ENCODE data around the gene SSR3.

GRCh38 chr3:156511987-156512677 lies 42.8 kb downstream of the SSR3 start:
- TF ChIP-seq ZNF207 (IDR thresholded peaks at IDR 0.05; ENCODE audit: borderline replicate concordance) (no peak), ZNF547 (CRISPR knock-in tag; IDR thresholded peaks at IDR 0.05) (no peak), EZH2 (conservative IDR thresholded peaks at IDR 0.05; ENCODE audit: low read depth, low read length) (no peak), ATF2 (CRISPR knock-in tag; IDR thresholded peaks at IDR 0.05) (no peak), NPAS2 (CRISPR knock-in tag; IDR thresholded peaks at IDR 0.05; ENCODE audit: borderline replicate concordance) (no peak), ETV6 (CRISPR knock-in tag; conservative IDR thresholded peaks at IDR 0.05) (no peak), ZNF768 (CRISPR knock-in tag; IDR thresholded peaks at IDR 0.05) (no peak), IKZF1 (IDR thresholded peaks at IDR 0.05) (no peak), FOXC1 (CRISPR knock-in tag; IDR thresholded peaks at IDR 0.05; ENCODE audit: borderline replicate concordance) (no peak), ZFP1 (CRISPR knock-in tag; IDR thresholded peaks at IDR 0.05) (no peak)
- TF ChIP-seq, protein P1, sequence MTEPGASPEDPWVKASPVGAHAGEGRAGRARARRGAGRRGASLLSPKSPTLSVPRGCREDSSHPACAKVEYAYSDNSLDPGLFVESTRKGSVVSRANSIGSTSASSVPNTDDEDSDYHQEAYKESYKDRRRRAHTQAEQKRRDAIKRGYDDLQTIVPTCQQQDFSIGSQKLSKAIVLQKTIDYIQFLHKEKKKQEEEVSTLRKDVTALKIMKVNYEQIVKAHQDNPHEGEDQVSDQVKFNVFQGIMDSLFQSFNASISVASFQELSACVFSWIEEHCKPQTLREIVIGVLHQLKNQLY (CRISPR knock-in tag; IDR thresholded peaks at IDR 0.05): no peak
- TF ChIP-seq, protein P2, sequence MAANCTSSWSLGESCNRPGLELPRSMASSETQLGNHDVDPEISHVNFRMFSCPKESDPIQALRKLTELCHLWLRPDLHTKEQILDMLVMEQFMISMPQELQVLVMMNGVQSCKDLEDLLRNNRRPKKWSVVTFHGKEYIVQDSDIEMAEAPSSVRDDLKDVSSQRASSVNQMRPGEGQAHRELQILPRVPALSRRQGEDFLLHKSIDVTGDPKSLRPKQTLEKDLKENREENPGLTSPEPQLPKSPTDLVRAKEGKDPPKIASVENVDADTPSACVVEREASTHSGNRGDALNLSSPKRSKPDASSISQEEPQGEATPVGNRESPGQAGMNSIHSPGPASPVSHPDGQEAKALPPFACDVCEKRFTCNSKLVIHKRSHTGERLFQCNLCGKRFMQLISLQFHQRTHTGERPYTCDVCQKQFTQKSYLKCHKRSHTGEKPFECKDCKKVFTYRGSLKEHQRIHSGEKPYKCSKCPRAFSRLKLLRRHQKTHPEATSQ (CRISPR knock-in tag; IDR thresholded peaks at IDR 0.05; ENCODE audit: borderline replicate concordance): no peak
- TF ChIP-seq, protein P3, sequence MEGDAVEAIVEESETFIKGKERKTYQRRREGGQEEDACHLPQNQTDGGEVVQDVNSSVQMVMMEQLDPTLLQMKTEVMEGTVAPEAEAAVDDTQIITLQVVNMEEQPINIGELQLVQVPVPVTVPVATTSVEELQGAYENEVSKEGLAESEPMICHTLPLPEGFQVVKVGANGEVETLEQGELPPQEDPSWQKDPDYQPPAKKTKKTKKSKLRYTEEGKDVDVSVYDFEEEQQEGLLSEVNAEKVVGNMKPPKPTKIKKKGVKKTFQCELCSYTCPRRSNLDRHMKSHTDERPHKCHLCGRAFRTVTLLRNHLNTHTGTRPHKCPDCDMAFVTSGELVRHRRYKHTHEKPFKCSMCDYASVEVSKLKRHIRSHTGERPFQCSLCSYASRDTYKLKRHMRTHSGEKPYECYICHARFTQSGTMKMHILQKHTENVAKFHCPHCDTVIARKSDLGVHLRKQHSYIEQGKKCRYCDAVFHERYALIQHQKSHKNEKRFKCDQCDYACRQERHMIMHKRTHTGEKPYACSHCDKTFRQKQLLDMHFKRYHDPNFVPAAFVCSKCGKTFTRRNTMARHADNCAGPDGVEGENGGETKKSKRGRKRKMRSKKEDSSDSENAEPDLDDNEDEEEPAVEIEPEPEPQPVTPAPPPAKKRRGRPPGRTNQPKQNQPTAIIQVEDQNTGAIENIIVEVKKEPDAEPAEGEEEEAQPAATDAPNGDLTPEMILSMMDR (CRISPR knock-in tag; IDR thresholded peaks at IDR 0.05): no peak
